NCI-H1436 treated with DMSO at 0.1 percent for 48 hours (cell line): ENCODE results near the gene CRIP2.

Source experiments
- DNase-seq: peaks from one replicate; lab custom pipeline; 2025; lab: John Stamatoyannopoulos, UW

Gene CRIP2

DNA sequence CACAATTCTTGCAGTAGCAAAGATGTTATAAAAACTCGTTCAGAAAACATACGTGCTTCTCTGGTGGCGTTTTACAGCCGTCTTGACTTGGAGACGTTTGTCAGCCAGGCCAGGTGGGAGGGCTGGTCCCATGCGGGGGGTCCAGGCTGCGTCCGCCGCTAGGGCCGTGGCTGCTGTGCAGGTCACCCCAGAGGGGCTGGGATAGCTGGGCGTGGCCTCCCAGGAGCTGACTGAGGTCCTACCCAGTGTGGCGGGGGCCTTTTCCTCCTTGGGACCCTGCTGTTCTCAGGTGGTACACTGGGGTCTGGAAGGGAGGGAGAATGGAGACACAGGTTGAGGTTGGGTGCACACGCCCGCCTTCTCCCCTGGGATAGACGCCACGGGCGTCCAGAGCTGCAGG lies 29.8 kb upstream of the CRIP2 start:
- no peak for DNase-seq

DNA sequence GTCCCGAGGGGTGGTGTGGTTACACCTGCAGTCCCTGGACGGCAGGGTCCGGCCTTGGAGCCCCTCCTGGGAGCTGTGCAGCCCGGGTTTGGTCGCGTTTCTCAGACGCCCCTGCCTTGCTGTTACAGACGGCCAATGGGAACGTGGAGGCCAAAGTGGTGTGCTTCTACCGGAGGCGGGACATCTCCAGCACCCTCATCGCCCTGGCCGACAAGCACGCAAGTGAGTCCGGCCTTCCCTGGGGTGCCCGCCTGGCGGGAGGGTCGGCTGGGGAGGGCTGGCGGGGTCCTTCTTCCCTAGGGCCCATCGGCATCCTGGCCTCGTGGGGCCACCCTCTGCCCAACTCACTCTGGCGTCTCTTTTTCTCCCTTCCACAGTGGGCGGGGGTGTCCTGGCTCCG lies 29.3 kb upstream of the CRIP2 start:
- no peak for DNase-seq

GRCh38 chr14:105445901-105446845 lies 28.4 kb upstream of the CRIP2 start:
- no peak for DNase-seq

GRCh38 chr14:105446971-105447370 lies 27.6 kb upstream of the CRIP2 start:
- DNase-seq, result no peak

- no peak for DNase-seq
Measured at GRCh38 chr14:105447651-105448640, 26.7 kb upstream of the CRIP2 start.

DNA sequence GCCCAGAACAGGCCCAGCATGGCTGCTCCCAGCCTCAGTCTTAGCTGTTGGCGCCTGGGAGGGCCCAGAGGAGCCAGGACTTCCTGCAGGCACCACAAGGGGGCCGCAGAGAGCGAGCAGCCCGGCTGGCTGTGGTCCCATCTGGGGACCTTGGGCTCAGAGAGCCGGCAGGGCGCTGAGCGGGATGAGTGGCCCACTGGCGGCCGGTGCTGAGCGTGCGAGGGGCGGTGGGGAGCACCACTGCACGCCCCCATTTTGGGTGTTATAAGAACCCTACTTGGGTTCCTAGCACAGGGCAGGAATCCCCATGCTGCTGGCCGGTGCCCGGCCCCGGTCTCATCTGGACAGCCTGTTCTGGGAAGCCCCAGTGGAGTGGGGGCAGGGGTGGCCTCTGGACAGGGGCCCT lies 25.9 kb upstream of the CRIP2 start:
- DNase-seq, result no peak

GRCh38 chr14:105449276-105450122 lies 25.1 kb upstream of the CRIP2 start:
- DNase-seq, result no peak

DNA sequence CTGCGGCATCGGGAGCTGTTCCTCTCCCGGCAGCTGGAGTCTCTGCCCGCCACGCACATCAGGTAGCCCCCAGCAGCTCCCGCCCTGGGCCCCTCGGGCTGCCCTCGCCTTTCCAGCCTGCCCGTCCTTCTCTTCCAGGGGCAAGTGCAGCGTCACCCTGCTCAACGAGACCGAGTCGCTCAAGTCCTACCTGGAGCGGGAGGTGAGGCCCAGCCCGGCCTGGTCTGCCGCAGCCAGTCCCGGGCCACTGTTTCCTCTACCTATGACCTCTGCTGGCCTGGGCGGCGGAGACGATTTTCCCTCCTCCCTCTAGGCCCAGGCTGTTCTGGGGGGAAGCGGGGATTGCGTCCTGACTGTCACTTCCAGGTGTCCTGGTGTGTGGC lies 24.5 kb upstream of the CRIP2 start:
- no peak for DNase-seq

- no peak for DNase-seq
Measured at GRCh38 chr14:105450864-105451720, 23.5 kb upstream of the CRIP2 start.

GRCh38 chr14:105452963-105453362 lies 21.7 kb upstream of the CRIP2 start:
- no peak for DNase-seq

GRCh38 chr14:105453847-105454246 lies 20.8 kb upstream of the CRIP2 start:
- no peak for DNase-seq

- no peak for DNase-seq
Measured at GRCh38 chr14:105455086-105455640, 19.5 kb upstream of the CRIP2 start.

- DNase-seq, result no peak
Measured at GRCh38 chr14:105455766-105456660, 18.6 kb upstream of the CRIP2 start.

- DNase-seq, result no peak
Measured at GRCh38 chr14:105456736-105457617, 17.6 kb upstream of the CRIP2 start.

GRCh38 chr14:105458010-105458409 lies 16.6 kb upstream of the CRIP2 start:
- DNase-seq, result no peak

GRCh38 chr14:105458571-105458970 lies 16.1 kb upstream of the CRIP2 start:
- DNase-seq, result no peak

DNA sequence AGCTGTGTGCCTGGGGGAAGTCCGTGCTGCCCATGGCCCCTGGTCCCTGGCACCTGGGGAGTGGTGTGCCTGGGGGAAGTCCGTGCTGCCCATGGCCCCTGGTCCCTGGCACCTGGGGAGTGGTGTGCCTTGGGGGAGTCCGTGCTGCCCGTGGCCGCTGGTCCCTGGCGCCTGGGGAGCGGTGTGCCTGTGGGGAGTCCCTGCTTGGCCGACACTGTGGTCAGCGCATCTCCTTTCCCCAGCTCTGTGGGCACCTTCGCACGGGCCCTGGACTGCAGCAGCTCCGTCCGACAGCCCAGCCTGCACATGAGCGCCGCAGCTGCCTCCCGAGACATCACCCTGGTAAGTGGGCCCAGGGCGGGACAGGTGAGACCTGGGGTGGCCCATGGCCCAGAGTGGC lies 14.5 kb upstream of the CRIP2 start:
- DNase-seq, result no peak

- DNase-seq, result no peak
Measured at GRCh38 chr14:105460616-105461015, 14.0 kb upstream of the CRIP2 start.
